AG09319 (cell line): ENCODE data around the gene ITFG1.
A peak's percentile ranks its signal among the peaks of the same experiment; 100 is the strongest.
"Not testable (repeated sequence)": the region's sequence is repeated elsewhere in the genome, so short reads cannot be mapped to it uniquely, and the experiment has no call there.

ENCODE experiments used
- DNase-seq: peaks from one replicate; pipeline ENCODE4 v3.0.0-alpha.2; 2010; ENCODE audit warnings: low read depth; ENCODE audit errors: extremely low read depth
- TF ChIP-seq, protein P1 (sequence below): IDR thresholded peaks from 2 replicates; pipeline ENCODE4 v1.5.1; 2011; ENCODE audit warnings: low read depth, mild to moderate bottlenecking, inconsistent platforms, low read length, moderate library complexity

Gene ITFG1

GRCh38 chr16:47141773-47142485 is 318.9 kb downstream of the ITFG1 start:
- TF ChIP-seq, protein P1, sequence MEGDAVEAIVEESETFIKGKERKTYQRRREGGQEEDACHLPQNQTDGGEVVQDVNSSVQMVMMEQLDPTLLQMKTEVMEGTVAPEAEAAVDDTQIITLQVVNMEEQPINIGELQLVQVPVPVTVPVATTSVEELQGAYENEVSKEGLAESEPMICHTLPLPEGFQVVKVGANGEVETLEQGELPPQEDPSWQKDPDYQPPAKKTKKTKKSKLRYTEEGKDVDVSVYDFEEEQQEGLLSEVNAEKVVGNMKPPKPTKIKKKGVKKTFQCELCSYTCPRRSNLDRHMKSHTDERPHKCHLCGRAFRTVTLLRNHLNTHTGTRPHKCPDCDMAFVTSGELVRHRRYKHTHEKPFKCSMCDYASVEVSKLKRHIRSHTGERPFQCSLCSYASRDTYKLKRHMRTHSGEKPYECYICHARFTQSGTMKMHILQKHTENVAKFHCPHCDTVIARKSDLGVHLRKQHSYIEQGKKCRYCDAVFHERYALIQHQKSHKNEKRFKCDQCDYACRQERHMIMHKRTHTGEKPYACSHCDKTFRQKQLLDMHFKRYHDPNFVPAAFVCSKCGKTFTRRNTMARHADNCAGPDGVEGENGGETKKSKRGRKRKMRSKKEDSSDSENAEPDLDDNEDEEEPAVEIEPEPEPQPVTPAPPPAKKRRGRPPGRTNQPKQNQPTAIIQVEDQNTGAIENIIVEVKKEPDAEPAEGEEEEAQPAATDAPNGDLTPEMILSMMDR: peak; percentile 99
- peak; percentile 36 for DNase-seq

DNA sequence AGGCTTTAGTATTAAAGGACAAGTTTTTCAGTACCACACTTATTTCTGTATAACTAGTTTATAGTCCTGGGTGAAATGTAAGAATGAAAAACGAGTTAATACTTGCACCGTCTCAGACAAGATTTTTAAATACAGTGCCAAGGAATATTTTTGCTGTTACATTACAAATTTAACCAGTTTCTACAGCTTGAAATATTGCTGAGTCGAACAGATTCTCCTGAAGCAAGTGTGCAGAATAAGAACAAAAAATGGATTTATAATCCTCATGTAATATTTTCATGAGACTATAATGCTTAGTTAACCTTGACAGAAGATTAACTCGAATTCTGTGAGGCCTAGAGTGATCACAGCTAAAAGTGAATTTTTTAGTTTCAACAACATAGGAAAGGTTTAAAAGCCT is 320.2 kb downstream of the ITFG1 start:
- TF ChIP-seq, protein P1: no peak
- no peak for DNase-seq

GRCh38 chr16:47139561-47140185 is 321.2 kb downstream of the ITFG1 start:
- TF ChIP-seq, protein P1: no peak
- no peak for DNase-seq

DNA sequence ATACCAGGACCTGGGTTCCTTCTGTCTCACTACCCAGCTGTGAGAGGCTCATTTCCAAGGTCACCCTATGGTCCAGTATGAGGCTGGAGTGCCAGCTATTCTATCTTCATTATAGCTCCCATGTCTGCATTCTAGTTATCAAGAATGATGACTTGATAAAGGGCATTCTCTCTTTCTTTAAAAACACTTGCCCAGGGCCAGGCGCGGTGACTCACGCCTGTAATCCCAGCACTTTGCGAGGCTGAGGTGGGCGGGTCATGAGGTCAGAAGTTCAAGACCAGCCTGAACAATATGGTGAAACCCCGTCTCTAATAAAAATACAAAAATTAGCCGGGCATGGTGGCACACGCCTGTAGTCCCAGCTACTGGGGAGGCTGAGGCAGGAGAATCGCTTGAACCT is 322.9 kb downstream of the ITFG1 start:
- not testable (repeated sequence) for DNase-seq

DNA sequence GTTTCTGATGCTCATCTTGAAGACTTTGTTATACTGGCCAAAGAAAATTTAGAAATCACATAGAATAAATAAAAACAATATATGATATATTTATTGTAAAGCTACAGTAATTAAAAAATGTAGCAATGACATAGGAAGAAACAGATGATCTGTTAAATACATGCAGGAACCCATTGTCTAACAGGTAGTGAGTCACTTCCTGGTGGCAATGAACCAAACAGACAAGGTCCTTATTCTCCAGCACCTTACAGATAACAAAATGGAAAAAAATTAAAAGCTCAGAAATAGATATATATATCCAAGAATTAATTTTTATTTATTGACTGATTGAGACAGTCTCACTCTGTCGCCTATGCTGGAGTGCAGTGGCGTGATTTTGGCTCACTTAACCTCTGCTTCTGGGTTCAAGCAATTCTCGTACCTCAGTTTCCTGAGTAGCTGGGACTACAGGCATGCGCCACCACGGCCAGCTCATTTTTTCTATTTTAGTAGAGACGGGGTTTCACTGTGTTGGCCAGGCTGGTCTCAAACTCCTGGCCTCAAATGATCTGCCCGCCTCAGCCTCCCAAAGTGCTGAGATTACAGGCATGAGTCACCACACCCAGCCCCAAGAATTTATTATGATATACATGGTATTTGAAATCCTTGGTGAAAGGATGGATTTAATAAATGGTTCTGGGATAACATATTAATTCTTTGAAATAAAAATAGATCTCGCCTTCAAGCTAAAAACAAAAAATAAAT is 324.6 kb downstream of the ITFG1 start:
- DNase-seq: no peak
- TF ChIP-seq, protein P1: no peak

DNA sequence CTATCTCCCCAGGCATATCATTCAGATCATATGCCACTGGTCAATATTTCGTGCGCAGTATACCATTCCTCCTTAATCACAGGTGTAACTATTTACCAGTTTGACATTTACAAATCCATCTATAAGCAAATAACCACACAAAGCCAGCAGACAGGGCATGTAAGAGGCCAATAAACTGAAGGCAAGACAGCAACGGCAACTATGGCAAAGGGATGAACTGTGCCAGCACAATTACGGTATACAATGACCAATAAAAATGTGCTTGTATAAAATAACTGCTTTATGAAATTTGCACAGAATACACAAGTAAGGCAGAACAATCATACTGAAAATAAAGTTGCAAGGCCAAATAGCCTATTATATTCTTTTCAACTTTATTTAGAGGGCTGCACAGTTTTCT is 326.3 kb downstream of the ITFG1 start:
- TF ChIP-seq, protein P1: no peak
- DNase-seq: no peak

DNA sequence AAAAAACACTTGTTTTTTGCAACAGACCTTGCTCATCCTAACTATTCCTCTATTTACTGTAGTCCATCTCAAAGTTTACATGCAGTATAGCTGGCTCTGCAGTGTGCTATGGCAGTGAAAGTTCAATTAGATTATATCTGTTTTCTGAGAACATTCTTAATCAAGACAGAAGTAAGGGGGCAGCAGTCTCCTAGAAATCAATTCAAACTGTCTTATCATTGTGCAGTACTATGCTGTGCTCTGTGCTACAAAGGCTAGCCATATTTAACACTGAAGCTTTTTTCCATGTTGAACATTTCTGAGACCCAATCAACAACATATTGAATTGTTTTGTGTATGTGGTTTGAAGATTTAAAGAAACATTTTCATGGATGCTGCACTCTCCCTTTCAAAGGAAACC is 328.6 kb downstream of the ITFG1 start:
- TF ChIP-seq, protein P1: no peak; the same call in 1 of the 2 replicates
- DNase-seq: no peak
